Neutrophil (primary cell): ENCODE measurements around the gene PAX2.

Experiments
- H3K27ac ChIP-seq: fragments of 200-600 bp; sonication (generic); 2 replicates; pipeline ENCODE4 v1.5.1; 2016; ENCODE audit warnings: mild to moderate bottlenecking, moderate library complexity
- H3K27me3 ChIP-seq: fragments of 200-600 bp; sonication (generic); 2 replicates; pipeline ENCODE4 v1.6.0; 2016; ENCODE audit warnings: mild to moderate bottlenecking
- H3K36me3 ChIP-seq: fragments of 200-600 bp; sonication (generic); 2 replicates; pipeline ENCODE4 v1.5.1; 2017
- H3K4me1 ChIP-seq, 2 experiments: fragments of 200-600 bp in 1 of 2; sonication (generic) in 1 of 2; 1 replicate in 1 of 2; 2 replicates in 1 of 2; pipeline versions ENCODE4 v1.5.1 to v1.6.1; 2013 to 2016; ENCODE audit warnings: low read depth in 1 of 2, low read length in 1 of 2, mild to moderate bottlenecking in 1 of 2, moderate library complexity in 1 of 2; ENCODE audit not compliant: control insufficient read depth in 1 of 2, insufficient read depth in 1 of 2
- H3K4me3 ChIP-seq, 2 experiments: fragments of 200-600 bp in 1 of 2; sonication (generic) in 1 of 2; 1 replicate in 1 of 2; 2 replicates in 1 of 2; pipeline ENCODE4 v1.5.1; 2013 to 2016; ENCODE audit warnings: low read depth in 1 of 2, low read length in 1 of 2, mild to moderate bottlenecking in 1 of 2, moderate library complexity in 1 of 2
- H3K9me3 ChIP-seq: fragments of 200-600 bp; sonication (generic); 2 replicates; pipeline ENCODE4 v1.5.1; 2016
- TF ChIP-seq, protein P1 (sequence below): fragments of 200-600 bp; sonication (generic); IDR thresholded peaks from 2 replicates; pipeline ENCODE4 v1.5.1; 2016; ENCODE audit warnings: antibody characterized with exemption

PAX2 gene

DNA sequence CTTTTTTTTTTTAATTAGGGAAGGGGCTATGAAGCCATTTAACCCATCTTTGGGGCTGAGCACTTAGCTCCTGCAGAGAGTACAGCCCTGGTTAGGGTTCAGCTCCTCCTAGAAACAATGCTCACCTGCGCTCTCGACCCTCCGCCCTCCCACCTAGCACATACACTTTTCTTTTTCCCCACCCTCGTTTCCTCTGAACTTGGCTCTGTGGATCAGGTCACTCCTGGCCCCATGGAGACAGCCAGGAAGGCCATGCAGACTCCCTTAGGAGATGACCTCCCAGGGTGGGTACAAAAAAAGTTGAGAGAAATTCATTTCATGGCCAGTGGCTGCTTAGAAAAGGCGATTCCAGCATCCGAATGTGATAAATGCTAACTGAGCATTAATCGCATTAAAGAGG is 15.8 kb downstream of the PAX2 start:
- no peaks in the 10 kb centered on the region for H3K36me3 ChIP-seq
- no peak overlapping the region for H3K27ac ChIP-seq
- H3K4me1 ChIP-seq, result no peaks in the 10 kb centered on the region
- no peak overlapping the region for H3K4me3 ChIP-seq
- no peaks in the 10 kb centered on the region for H3K9me3 ChIP-seq
- H3K27me3 ChIP-seq, result peaks cover 98% of the 10 kb centered on the region
- TF ChIP-seq, protein P1, sequence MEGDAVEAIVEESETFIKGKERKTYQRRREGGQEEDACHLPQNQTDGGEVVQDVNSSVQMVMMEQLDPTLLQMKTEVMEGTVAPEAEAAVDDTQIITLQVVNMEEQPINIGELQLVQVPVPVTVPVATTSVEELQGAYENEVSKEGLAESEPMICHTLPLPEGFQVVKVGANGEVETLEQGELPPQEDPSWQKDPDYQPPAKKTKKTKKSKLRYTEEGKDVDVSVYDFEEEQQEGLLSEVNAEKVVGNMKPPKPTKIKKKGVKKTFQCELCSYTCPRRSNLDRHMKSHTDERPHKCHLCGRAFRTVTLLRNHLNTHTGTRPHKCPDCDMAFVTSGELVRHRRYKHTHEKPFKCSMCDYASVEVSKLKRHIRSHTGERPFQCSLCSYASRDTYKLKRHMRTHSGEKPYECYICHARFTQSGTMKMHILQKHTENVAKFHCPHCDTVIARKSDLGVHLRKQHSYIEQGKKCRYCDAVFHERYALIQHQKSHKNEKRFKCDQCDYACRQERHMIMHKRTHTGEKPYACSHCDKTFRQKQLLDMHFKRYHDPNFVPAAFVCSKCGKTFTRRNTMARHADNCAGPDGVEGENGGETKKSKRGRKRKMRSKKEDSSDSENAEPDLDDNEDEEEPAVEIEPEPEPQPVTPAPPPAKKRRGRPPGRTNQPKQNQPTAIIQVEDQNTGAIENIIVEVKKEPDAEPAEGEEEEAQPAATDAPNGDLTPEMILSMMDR, result no peak

DNA sequence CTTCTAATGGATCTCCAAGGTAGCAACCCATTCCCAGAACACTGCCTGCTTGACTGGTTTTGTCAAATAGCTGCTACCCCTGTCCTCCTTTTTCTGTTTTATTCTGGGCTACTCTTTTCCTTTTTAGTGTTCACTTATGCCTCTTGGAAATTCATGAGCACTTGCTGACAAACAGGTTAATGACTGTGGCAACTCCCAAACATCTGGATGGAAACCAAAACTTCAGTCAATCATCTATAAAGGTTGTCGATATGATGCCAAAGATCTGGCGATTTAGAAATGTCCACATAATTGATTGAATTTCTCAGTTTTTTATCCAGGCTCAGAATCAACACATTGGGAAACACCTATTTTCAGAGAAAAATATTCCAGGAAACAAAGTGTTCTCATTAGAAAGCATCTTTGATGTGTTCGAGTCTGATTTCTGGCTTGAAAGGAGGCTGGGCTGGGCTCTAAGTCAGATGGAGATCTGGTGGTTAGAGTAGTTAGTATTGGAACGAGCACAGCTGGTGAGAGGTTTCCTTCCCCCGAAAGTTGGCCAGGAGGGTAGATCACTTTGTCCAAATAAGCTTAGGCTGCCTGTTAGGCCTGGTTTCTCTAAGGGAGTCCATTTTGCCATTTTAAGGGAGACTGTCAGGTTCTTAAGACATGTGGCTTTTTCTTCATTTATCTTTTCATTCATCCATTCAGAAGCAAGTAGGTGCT is 17.8 kb downstream of the PAX2 start:
- Histone ChIP-seq H3K4me3 (no peak overlapping the region), H3K9me3 (no peaks in the 10 kb centered on the region), H3K4me1 (no peaks in the 10 kb centered on the region), H3K36me3 (no peaks in the 10 kb centered on the region), H3K27me3 (peaks cover 99% of the 10 kb centered on the region), H3K27ac (no peak overlapping the region)
- TF ChIP-seq, protein P1, result no peak

DNA sequence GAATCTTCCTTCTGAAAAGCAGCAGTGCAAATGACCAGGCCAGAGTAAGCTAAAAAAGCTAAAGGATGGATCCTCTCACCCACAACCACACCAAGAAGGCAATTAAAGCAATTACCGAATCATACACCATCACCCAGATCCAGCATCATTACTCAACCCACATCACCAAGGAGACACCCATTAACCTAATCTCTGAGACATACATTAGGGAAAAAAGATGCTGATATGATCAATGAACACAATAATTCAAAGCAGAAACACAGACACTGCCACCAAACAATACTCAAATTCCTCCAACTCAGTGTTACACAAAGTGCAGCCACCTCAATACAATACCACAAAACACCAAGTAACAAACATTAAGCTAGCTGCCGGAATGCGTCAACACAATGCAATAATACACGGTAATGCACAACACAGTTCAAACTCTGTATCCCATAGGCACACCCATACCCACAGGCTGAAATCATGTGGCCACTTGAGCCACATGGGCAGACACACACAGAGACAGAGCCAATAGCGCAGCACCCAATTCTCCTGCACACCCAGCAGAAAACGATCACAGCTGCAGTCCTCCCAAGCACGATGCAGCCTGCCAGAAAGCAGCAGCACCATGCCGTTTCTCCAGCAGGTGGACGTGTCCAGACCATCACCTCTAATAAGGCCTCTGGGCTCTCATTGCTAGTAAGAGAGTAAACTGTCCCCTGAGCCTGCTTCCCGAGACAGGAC is 21.5 kb downstream of the PAX2 start:
- Histone ChIP-seq H3K27me3 (peaks cover 96% of the 10 kb centered on the region), H3K4me3 (no peak overlapping the region), H3K9me3 (no peaks in the 10 kb centered on the region), H3K4me1 (no peaks in the 10 kb centered on the region), H3K36me3 (no peaks in the 10 kb centered on the region), H3K27ac (no peak overlapping the region)
- TF ChIP-seq, protein P1, result no peak

DNA sequence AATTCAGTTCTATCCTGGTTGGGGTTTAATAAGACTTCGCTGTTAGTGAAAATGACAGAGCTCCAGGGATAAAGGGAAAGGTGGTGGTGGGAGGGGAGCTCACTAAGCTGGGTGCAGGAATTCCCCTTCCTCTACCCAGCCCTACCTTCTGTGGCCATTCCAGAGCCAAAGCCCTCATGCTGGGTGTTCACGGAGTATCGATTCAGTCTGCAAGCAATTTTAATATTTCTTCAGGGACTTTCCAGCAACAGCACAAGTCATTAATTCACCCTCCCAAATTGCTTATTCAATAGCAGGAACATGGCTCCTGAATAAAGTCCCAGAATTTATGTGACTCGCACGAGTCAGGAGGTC is 22.0 kb downstream of the PAX2 start:
- Histone ChIP-seq H3K4me3 (no peak overlapping the region), H3K27me3 (peaks cover 96% of the 10 kb centered on the region), H3K9me3 (no peaks in the 10 kb centered on the region), H3K36me3 (no peaks in the 10 kb centered on the region), H3K27ac (no peak overlapping the region), H3K4me1 (no peaks in the 10 kb centered on the region)
- TF ChIP-seq, protein P1, result no peak

DNA sequence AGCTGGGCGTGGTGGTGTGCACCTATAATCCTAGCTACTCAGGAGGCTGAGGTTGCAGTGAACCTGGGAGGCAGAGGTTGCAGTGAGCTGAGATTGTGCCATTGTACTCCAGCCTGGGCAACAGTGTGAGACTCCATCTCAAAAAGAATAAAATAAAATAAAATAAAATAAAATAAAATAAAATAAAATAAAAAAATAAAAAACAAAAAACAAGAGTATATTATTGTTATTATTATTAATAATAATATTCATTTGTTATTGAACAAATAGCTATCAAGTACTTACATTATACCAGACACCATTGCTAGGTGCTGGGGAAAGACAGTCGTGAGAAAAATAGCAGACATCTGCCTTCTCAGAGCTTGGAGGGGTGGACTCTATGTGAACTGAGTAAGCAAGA is 24.1 kb downstream of the PAX2 start:
- Histone ChIP-seq H3K27me3 (peaks cover 97% of the 10 kb centered on the region), H3K4me1 (no peaks in the 10 kb centered on the region), H3K27ac (no peak overlapping the region), H3K9me3 (no peaks in the 10 kb centered on the region), H3K4me3 (no peak overlapping the region), H3K36me3 (no peaks in the 10 kb centered on the region)
- TF ChIP-seq, protein P1, result no peak
